ENCODE results near the gene SZT2. TPM values are rescaled to one million over a fixed set of nuclear protein-coding genes. Genes with fewer than 3 reads are reported as not detected.

The SZT2 gene
- total RNA-seq, 1 donor from 2014 or later: 30.0 TPM

DNA sequence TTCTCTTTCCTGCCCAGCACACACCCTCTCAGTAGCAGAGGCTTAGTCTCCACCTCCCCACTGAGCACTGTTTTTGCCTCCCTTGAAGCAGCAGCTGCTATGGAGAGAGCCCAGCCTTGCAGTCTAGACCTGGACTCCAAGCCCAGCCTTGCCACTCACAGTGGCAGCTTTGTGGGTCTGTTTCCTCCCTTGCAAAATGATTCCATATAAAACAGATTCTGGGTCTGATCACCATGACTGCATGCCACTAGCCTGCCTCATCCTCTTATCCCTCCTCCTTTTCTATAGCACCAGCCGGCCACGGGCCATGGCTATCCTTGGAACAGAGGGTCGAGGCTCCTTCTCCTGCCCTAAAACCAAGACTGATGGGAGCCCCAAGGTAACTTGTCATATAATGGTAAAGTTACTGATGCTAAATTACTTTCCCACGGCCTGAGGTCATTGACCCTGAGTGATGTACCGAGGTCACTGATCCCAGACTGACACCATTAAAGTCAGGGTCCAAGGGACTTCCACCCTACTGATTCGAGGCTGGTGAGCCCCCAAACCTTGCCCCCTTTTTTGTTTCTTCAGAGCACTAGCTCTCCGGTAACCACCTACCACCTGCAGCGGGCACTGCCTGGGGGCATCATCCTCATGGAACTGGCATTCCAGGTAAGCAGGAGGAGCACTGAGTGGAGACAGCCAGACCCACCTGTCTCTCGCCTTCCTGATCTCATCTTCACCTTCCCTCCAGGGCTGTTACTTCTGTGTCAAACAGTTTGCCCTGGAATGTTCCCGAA lies 56.1 kb downstream of the SZT2 start:
- Mint-ChIP-seq H3K27ac (ENCODE audit: unreplicated experiment) (peak overlapping the region; percentile 68), H3K36me3 (ENCODE audit: low read depth, unreplicated experiment) (peaks cover 58% of the 10 kb centered on the region), H3K27me3 (ENCODE audit: low read depth, unreplicated experiment) (no peaks in the 10 kb centered on the region), H3K4me1 (ENCODE audit: low read depth, unreplicated experiment) (peaks cover 15% of the 10 kb centered on the region), H3K9me3 (ENCODE audit: unreplicated experiment) (no peaks in the 10 kb centered on the region), H3K4me3 (ENCODE audit: unreplicated experiment) (no peak overlapping the region)
- Histone ChIP-seq H3K4me3 (ENCODE audit: insufficient read depth, low read depth, low read length) (no peak overlapping the region), H3K79me2 (ENCODE audit: insufficient read depth, low read length) (no peaks in the 10 kb centered on the region), H3K9me3 (ENCODE audit: insufficient read depth, low read depth, low read length) (no peaks in the 10 kb centered on the region), H3K4me1 (ENCODE audit: insufficient read depth, low read length) (no peaks in the 10 kb centered on the region), H4K20me1 (ENCODE audit: insufficient read depth, low read length) (no peaks in the 10 kb centered on the region), H3K9ac (ENCODE audit: low read length) (peak overlapping the region; percentile 13), H3K27me3 (ENCODE audit: insufficient read depth, low read length) (no peaks in the 10 kb centered on the region), H3K36me3 (ENCODE audit: insufficient read depth, low read length) (peaks cover 46% of the 10 kb centered on the region), H2AFZ (ENCODE audit: low read depth, low read length) (no peak overlapping the region), H3K4me2 (ENCODE audit: low read length) (no peak overlapping the region), H3K27ac (ENCODE audit: low read depth, low read length) (peak overlapping the region; percentile 7)
- no peak for TF ChIP-seq EZH2 (IDR thresholded peaks at IDR 0.05; ENCODE audit: insufficient read depth, low read length)
- TF ChIP-seq, protein P1, sequence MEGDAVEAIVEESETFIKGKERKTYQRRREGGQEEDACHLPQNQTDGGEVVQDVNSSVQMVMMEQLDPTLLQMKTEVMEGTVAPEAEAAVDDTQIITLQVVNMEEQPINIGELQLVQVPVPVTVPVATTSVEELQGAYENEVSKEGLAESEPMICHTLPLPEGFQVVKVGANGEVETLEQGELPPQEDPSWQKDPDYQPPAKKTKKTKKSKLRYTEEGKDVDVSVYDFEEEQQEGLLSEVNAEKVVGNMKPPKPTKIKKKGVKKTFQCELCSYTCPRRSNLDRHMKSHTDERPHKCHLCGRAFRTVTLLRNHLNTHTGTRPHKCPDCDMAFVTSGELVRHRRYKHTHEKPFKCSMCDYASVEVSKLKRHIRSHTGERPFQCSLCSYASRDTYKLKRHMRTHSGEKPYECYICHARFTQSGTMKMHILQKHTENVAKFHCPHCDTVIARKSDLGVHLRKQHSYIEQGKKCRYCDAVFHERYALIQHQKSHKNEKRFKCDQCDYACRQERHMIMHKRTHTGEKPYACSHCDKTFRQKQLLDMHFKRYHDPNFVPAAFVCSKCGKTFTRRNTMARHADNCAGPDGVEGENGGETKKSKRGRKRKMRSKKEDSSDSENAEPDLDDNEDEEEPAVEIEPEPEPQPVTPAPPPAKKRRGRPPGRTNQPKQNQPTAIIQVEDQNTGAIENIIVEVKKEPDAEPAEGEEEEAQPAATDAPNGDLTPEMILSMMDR (IDR thresholded peaks at IDR 0.05; ENCODE audit: insufficient read depth, low read depth, low read length): no peak
- no peak for DNase-seq (ENCODE audit: low read depth)
- FAIRE-seq: no peak

DNA sequence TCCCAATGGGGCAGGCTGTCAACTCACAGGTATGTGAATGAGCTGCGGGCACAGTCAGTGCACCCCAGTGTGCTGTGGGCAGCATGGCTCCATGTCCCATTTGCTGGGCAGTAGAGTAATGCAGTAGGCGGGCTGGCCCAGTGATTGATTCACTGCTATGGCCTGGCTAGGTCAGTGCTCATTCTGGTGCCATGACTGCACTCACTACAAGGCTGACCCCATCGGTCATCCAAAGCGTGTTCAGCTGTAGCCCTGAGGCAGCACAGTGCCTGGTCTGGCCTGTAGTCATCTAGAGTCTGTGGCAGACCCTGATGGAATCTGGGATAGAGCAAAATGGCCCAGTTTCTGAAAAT lies 56.7 kb downstream of the SZT2 start:
- TF ChIP-seq, protein P1 (IDR thresholded peaks at IDR 0.05; ENCODE audit: insufficient read depth, low read depth, low read length): no peak
- no peak for TF ChIP-seq EZH2 (IDR thresholded peaks at IDR 0.05; ENCODE audit: insufficient read depth, low read length)
- FAIRE-seq: no peak
- no peak for DNase-seq (ENCODE audit: low read depth)

More for the DNA sequence above, 56.7 kb downstream of the SZT2 start:
- Mint-ChIP-seq H3K36me3 (ENCODE audit: low read depth, unreplicated experiment) (peaks cover 60% of the 10 kb centered on the region), H3K4me1 (ENCODE audit: low read depth, unreplicated experiment) (peaks cover 15% of the 10 kb centered on the region), H3K4me3 (ENCODE audit: unreplicated experiment) (no peak overlapping the region), H3K27ac (ENCODE audit: unreplicated experiment) (no peak overlapping the region), H3K27me3 (ENCODE audit: low read depth, unreplicated experiment) (no peaks in the 10 kb centered on the region), H3K9me3 (ENCODE audit: unreplicated experiment) (no peaks in the 10 kb centered on the region)
- Histone ChIP-seq H3K36me3 (ENCODE audit: insufficient read depth, low read length) (peaks cover 50% of the 10 kb centered on the region), H3K9ac (ENCODE audit: low read length) (no peak overlapping the region), H3K27ac (ENCODE audit: low read depth, low read length) (no peak overlapping the region), H3K4me3 (ENCODE audit: insufficient read depth, low read depth, low read length) (no peak overlapping the region), H4K20me1 (ENCODE audit: insufficient read depth, low read length) (no peaks in the 10 kb centered on the region), H3K4me1 (ENCODE audit: insufficient read depth, low read length) (no peaks in the 10 kb centered on the region), H2AFZ (ENCODE audit: low read depth, low read length) (no peak overlapping the region), H3K27me3 (ENCODE audit: insufficient read depth, low read length) (no peaks in the 10 kb centered on the region), H3K9me3 (ENCODE audit: insufficient read depth, low read depth, low read length) (no peaks in the 10 kb centered on the region), H3K79me2 (ENCODE audit: insufficient read depth, low read length) (peaks cover under 1% of the 10 kb centered on the region), H3K4me2 (ENCODE audit: low read length) (no peak overlapping the region)
